Measurements from ENCODE around the gene GNB5.
"Not testable (repeated sequence)": the region's sequence is repeated elsewhere in the genome, so short reads cannot be mapped to it uniquely, and the experiment has no call there.

- not testable (repeated sequence) for TF ChIP-seq TAF1 (IDR thresholded peaks at IDR 0.05; ENCODE audit: borderline replicate concordance, low read depth, low read length); POLR2A (IDR thresholded peaks at IDR 0.05; ENCODE audit: low read depth, low read length); POLR2AphosphoS5 (IDR thresholded peaks at IDR 0.05; ENCODE audit: low read depth, low read length)
These were observed 25.6 kb downstream of the GNB5 start for GRCh38 chr15:52165494-52166131.

Measured in GM12892 (cell line).